BLaER1 treated with 17β-estradiol and CSF1 and Interleukin-3, amounts not matched to agents 10 nM and 100 nM (cell line): ENCODE data around the gene RAF1.
"Not testable (repeated sequence)": the region's sequence is repeated elsewhere in the genome, so short reads cannot be mapped to it uniquely, and the experiment has no call there.

Source experiments
- H3K27ac ChIP-seq, 11 experiments: shearing (Covaris generic); formaldehyde crosslinking; 2 replicates each; pipeline ENCODE4 v1.8.1; 2022
- H3K27me3 ChIP-seq, 11 experiments: shearing (Covaris generic); formaldehyde crosslinking; 2 replicates each; pipeline ENCODE4 v1.8.1; 2022
- H3K36me3 ChIP-seq, 11 experiments: shearing (Covaris generic); formaldehyde crosslinking; 2 replicates each; pipeline ENCODE4 v1.8.1; 2022
- H3K4me1 ChIP-seq, 10 experiments: shearing (Covaris generic); formaldehyde crosslinking; 2 replicates each; pipeline ENCODE4 v1.8.1; 2022
- H3K4me2 ChIP-seq, 11 experiments: shearing (Covaris generic); formaldehyde crosslinking; 2 replicates each; pipeline ENCODE4 v1.8.1; 2022
- H3K4me3 ChIP-seq, 10 experiments: shearing (Covaris generic); formaldehyde crosslinking; 2 replicates each; pipeline ENCODE4 v1.8.1; 2022
- H3K9ac ChIP-seq, 11 experiments: shearing (Covaris generic); formaldehyde crosslinking; 2 replicates each; pipeline ENCODE4 v1.8.1; 2022
- H3K9me3 ChIP-seq, 11 experiments: shearing (Covaris generic); formaldehyde crosslinking; replicated peaks in 1 of 11; 2 replicates each; pipeline ENCODE4 v1.8.1; 2022
- H4K20me1 ChIP-seq, 11 experiments: shearing (Covaris generic); formaldehyde crosslinking; 2 replicates each; pipeline ENCODE4 v1.8.1; 2022
- Cebpa-rat ChIP-seq, 11 experiments: shearing (Covaris generic); IDR thresholded peaks; 2 replicates each; pipeline ENCODE4 v1.8.1; 2022

Gene RAF1

DNA sequence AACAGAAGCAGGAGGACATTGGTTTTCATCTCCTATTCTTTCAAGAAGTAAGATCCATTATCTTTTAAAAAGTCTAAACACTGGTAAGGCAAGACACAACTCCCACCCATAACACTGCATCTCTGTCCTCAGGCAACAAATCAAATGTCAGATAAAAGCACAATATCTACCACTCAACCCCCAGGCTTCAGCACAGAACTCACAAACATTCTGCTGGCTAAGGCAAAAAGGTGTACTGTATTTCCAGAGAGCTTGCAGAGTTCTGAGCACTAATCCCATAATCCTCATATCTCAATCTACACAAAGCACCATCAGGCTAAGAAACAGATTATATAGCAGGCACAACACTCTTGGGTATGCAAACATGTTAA is 20.9 kb downstream of the RAF1 start:
- peaks cover 9 to 62% (median 25%) of the 10 kb centered on the region in 10 experiments for H3K4me1 ChIP-seq
- H3K27me3 ChIP-seq = no peaks in the 10 kb centered on the region
- H3K9me3 ChIP-seq = peaks cover 0 to 24% (median 16%) of the 10 kb centered on the region in 11 experiments; a peak in 18 of 22 replicates
- H3K4me3 ChIP-seq = no peak overlapping the region
- no peak for TF ChIP-seq Cebpa-rat (IDR thresholded peaks at IDR 0.05)
- peaks cover 32 to 81% (median 71%) of the 10 kb centered on the region in 11 experiments; a peak in 21 of 22 replicates for H4K20me1 ChIP-seq
- H3K4me2 ChIP-seq = peak overlapping the region in 1 of 11 experiments; percentile 4; a peak in 1 of 22 replicates
- H3K36me3 ChIP-seq = peaks cover 0 to 34% (median 25%) of the 10 kb centered on the region in 11 experiments; a peak in 20 of 22 replicates
- H3K9ac ChIP-seq = 0 out of 22 replicates have a peak overlapping the region, but pooled peaks of 2 of the 11 experiments have one; percentile 0 to 18
- H3K27ac ChIP-seq = peak overlapping the region in 4 of 11 experiments; percentile 8 to 84 (median 26); a peak in 5 of 22 replicates

GRCh38 chr3:12640853-12641252 is 23.1 kb downstream of the RAF1 start:
- Histone ChIP-seq H3K4me1 (peaks cover 0 to 43% (median 10%) of the 10 kb centered on the region in 10 experiments; a peak in 11 of 20 replicates), H4K20me1 (peaks cover 49 to 81% (median 75%) of the 10 kb centered on the region in 11 experiments), H3K9me3 (peaks cover 0 to 24% (median 16%) of the 10 kb centered on the region in 11 experiments; a peak in 18 of 22 replicates), H3K36me3 (peaks cover 7 to 54% (median 44%) of the 10 kb centered on the region in 11 experiments)
- H3K4me2 ChIP-seq, H3K27me3 ChIP-seq, H3K27ac ChIP-seq, H3K4me3 ChIP-seq, H3K9ac ChIP-seq: not testable (repeated sequence)

GRCh38 chr3:12638105-12638504 is 25.8 kb downstream of the RAF1 start:
- Histone ChIP-seq H3K4me3 (no peak overlapping the region), H3K9me3 (peaks cover 0 to 37% (median 17%) of the 10 kb centered on the region in 11 experiments; a peak in 18 of 22 replicates), H4K20me1 (peaks cover 58 to 81% (median 77%) of the 10 kb centered on the region in 11 experiments), H3K27me3 (no peaks in the 10 kb centered on the region), H3K4me1 (peaks cover 0 to 28% (median 1%) of the 10 kb centered on the region in 10 experiments; a peak in 7 of 20 replicates), H3K4me2 (peak overlapping the region in 1 of 11 experiments; percentile 14; a peak in 2 of 22 replicates), H3K9ac (no peak overlapping the region), H3K27ac (no peak overlapping the region), H3K36me3 (peaks cover 11 to 73% (median 57%) of the 10 kb centered on the region in 11 experiments)
- TF ChIP-seq Cebpa-rat (IDR thresholded peaks at IDR 0.05) = no peak

DNA sequence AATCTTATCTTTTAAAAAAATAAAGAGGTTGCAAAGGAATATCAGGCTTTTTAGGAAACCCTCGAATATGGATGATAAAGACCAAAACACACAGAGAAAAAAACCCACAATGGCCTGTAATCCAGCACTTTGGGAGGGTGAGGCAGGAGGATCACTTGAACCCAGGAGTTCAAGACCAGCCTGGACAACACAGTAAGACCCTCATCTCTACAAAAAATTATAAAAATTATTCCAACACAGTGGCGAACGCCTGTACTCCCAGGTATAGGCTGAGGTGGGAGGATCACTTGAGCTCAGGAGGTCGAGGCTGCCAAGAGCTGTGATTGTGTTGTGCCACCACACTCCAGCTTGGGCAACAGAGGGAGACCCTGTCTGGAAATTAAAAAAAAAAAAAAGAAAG is 30.8 kb downstream of the RAF1 start:
- Histone ChIP-seq H4K20me1 (peaks cover 95 to 100% (median 100%) of the 10 kb centered on the region in 11 experiments), H3K4me2 (peak overlapping the region in 1 of 11 experiments; percentile 32; a peak in 2 of 22 replicates)

GRCh38 chr3:12632523-12632922 is 31.4 kb downstream of the RAF1 start:
- peaks cover 10 to 59% (median 39%) of the 10 kb centered on the region in 11 experiments for H3K36me3 ChIP-seq
- H3K27me3 ChIP-seq = no peaks in the 10 kb centered on the region
- H3K27ac ChIP-seq = 0 out of 22 replicates have a peak overlapping the region, but pooled peaks of 1 of the 11 experiments have one; percentile 5
- peaks cover 0 to 63% (median 12%) of the 10 kb centered on the region in 10 experiments; a peak in 15 of 20 replicates for H3K4me1 ChIP-seq
- H4K20me1 ChIP-seq = peaks cover 95 to 100% (median 100%) of the 10 kb centered on the region in 11 experiments
- H3K9ac ChIP-seq = no peak overlapping the region
- no peak overlapping the region for H3K4me3 ChIP-seq
- TF ChIP-seq Cebpa-rat (IDR thresholded peaks at IDR 0.05) = no peak
- no peak overlapping the region; a peak in 1 of 22 replicates for H3K4me2 ChIP-seq
- H3K9me3 ChIP-seq = peaks cover 0 to 13% (median 0%) of the 10 kb centered on the region in 11 experiments; a peak in 5 of 22 replicates

More for the DNA sequence above, 30.8 kb downstream of the RAF1 start:
- Histone ChIP-seq H3K9ac (no peak overlapping the region), H3K4me3 (no peak overlapping the region), H3K36me3 (peaks cover 11 to 65% (median 43%) of the 10 kb centered on the region in 11 experiments), H3K4me1 (peaks cover 0 to 60% (median 12%) of the 10 kb centered on the region in 10 experiments; a peak in 14 of 20 replicates), H3K27ac (no peak overlapping the region), H3K27me3 (no peaks in the 10 kb centered on the region), H3K9me3 (peaks cover 0 to 13% (median 0%) of the 10 kb centered on the region in 11 experiments; a peak in 5 of 22 replicates)
- no peak for TF ChIP-seq Cebpa-rat (IDR thresholded peaks at IDR 0.05)

DNA sequence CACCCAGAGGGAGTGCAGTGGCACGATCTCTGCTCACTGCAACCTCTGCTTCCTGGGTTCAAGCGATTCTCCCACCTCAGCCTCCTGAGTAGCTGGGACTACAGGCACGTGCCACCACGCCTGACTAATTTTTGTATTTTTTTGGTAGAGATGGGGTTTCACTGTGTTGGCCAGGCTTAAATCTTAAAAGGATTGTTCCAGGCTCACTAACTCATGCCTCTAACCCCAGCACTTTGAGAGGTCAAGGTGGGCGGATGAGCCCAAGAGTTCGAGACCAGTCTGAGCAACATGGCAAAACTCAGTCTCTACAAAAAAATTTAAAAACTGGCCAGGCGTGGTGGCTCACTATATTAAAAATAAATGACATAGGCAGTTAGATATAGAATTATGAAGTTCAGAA is 33.1 kb downstream of the RAF1 start:
- not testable (repeated sequence) for H3K27me3 ChIP-seq, H3K9ac ChIP-seq, H3K4me3 ChIP-seq
- Histone ChIP-seq H3K9me3 (peaks cover 0 to 13% (median 0%) of the 10 kb centered on the region in 11 experiments; a peak in 5 of 22 replicates), H3K27ac (peak overlapping the region in 2 of 11 experiments; percentile 16 to 20; a peak in 1 of 22 replicates), H3K4me2 (peak overlapping the region in 2 of 11 experiments; percentile 7; a peak in 1 of 22 replicates), H3K36me3 (peaks cover 4 to 43% (median 23%) of the 10 kb centered on the region in 11 experiments; a peak in 21 of 22 replicates), H4K20me1 (peaks cover 95 to 100% (median 100%) of the 10 kb centered on the region in 11 experiments), H3K4me1 (peaks cover 10 to 75% (median 22%) of the 10 kb centered on the region in 10 experiments)

DNA sequence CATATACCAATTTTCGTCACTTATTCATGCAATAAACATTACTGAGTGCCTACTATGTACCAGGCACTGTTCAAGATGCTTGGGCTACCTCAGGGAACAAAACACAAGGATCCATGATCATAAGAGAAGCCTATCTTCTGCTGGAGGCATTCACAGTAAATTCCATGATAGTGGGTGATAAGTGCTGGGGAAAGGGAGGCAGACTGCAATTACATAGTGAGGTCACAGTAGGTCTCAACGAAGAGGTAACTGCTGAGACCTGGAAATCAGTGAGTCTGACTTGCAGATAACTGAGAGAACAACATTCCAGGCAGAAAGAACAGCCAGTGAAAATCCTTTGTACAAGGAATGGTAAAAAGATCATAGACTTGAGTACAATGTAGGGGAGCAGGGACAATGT is 33.6 kb downstream of the RAF1 start:
- TF ChIP-seq Cebpa-rat (IDR thresholded peaks at IDR 0.05) = no peak
- H3K9ac ChIP-seq = no peak overlapping the region
- peaks cover 0 to 12% (median 0%) of the 10 kb centered on the region in 11 experiments; a peak in 5 of 22 replicates for H3K9me3 ChIP-seq
- H4K20me1 ChIP-seq = peaks cover 96 to 100% (median 100%) of the 10 kb centered on the region in 11 experiments
- peaks cover 15 to 80% (median 28%) of the 10 kb centered on the region in 10 experiments for H3K4me1 ChIP-seq
- H3K27ac ChIP-seq = peak overlapping the region in 2 of 11 experiments; percentile 16 to 20; a peak in 1 of 22 replicates
- H3K4me3 ChIP-seq = no peak overlapping the region
- no peaks in the 10 kb centered on the region for H3K27me3 ChIP-seq
- H3K4me2 ChIP-seq = peak overlapping the region in 2 of 11 experiments; percentile 7; a peak in 1 of 22 replicates
- peaks cover 4 to 37% (median 21%) of the 10 kb centered on the region in 11 experiments; a peak in 21 of 22 replicates for H3K36me3 ChIP-seq

DNA sequence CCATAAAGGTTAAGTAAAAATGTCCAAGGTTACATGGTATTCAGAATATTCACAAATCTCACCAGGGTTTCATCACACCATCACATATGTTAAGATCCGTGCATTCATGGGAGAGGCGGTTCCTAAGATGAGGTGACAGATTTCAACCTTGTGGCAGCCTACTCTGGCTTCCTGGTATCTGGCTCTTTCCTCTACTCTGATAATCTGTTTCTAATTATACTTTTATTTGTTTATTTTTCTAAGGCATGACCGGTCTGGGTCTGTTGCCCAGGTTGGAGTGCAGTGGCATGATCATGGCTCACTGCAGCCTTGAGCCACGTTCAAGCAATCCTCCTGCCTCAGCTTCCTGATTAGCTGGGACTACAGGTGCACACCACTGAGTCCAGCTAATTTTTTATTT is 34.4 kb downstream of the RAF1 start:
- Histone ChIP-seq H4K20me1 (peaks cover 97 to 100% (median 100%) of the 10 kb centered on the region in 11 experiments), H3K4me1 (peaks cover 23 to 78% (median 33%) of the 10 kb centered on the region in 10 experiments)

DNA sequence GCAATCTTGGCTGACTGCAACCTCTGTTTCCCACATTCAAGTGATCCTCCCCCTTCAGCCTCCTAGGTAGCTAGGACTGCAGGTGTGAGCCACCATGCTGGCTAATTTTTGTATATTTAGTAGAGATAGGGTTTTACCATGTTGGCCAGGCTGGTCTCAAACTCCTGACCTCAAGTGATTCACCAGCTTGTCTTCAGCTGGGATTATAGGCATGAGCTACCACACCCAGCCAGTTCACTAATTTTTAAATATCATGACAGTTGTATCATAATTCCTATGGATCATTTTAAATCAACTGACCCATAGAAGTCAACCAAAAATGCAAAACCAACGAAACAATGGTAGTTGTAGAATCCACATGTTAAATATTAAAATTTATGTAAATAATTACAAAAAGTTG is 35.1 kb downstream of the RAF1 start:
- H3K9me3 ChIP-seq = no peaks in the 10 kb centered on the region
- peaks cover 29 to 79% (median 40%) of the 10 kb centered on the region in 10 experiments for H3K4me1 ChIP-seq
- H3K27ac ChIP-seq = no peak overlapping the region
- no peak overlapping the region for H3K4me2 ChIP-seq
- no peak for TF ChIP-seq Cebpa-rat (IDR thresholded peaks at IDR 0.05)
- H3K9ac ChIP-seq = no peak overlapping the region
- peaks cover 97 to 100% (median 100%) of the 10 kb centered on the region in 11 experiments for H4K20me1 ChIP-seq
- peaks cover 0 to 22% (median 8%) of the 10 kb centered on the region in 11 experiments; a peak in 13 of 22 replicates for H3K36me3 ChIP-seq
- no peaks in the 10 kb centered on the region for H3K27me3 ChIP-seq
- no peak overlapping the region for H3K4me3 ChIP-seq

More for the DNA sequence above, 34.4 kb downstream of the RAF1 start:
- H3K27ac ChIP-seq = no peak overlapping the region
- peaks cover 0 to 5% (median 0%) of the 10 kb centered on the region in 11 experiments; a peak in 3 of 22 replicates for H3K9me3 ChIP-seq
- H3K27me3 ChIP-seq = no peaks in the 10 kb centered on the region
- H3K4me2 ChIP-seq = 0 out of 22 replicates have a peak overlapping the region, but pooled peaks of 2 of the 11 experiments have one; percentile 7 to 29
- peaks cover 0 to 30% (median 14%) of the 10 kb centered on the region in 11 experiments; a peak in 16 of 22 replicates for H3K36me3 ChIP-seq
- H3K4me3 ChIP-seq = no peak overlapping the region
- no peak for TF ChIP-seq Cebpa-rat (IDR thresholded peaks at IDR 0.05)
- H3K9ac ChIP-seq = no peak overlapping the region
